Measurements from ENCODE around the gene PLEKHF1.
"Not testable (repeated sequence)": the region's sequence is repeated elsewhere in the genome, so short reads cannot be mapped to it uniquely, and the experiment has no call there.

Gene PLEKHF1, protein sequence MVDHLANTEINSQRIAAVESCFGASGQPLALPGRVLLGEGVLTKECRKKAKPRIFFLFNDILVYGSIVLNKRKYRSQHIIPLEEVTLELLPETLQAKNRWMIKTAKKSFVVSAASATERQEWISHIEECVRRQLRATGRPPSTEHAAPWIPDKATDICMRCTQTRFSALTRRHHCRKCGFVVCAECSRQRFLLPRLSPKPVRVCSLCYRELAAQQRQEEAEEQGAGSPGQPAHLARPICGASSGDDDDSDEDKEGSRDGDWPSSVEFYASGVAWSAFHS

DNA sequence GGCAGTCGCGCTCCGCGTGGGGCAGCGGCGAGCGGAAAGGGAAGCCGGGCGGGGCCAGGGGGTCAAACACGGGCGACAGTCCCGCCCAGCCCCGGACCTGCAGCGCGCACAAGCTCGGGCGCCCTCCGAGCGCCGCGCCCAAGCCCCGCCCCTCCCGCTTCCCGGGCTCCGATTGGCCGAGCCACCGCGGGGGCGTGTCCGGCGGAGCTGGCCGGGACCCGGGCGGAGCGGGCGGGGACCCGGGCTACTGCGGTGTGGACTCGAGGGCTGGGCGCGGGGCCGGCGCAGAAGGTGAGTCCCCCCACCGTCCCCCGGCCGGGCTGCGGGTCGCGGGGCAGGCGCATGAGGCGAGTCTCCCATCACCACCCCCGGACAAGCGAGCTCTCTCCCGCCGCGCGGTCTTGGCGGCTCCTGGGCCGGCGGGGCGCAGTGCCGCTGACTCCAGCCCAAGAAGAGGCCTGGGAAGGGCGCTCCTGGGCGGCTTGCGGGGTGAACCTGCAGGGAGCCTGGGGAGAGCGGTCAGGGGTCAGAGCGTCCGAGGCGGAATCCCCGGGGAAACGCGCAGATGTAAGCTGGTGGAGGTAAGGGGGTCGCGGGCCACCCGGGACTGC lies at the start of gene PLEKHF1:
TSS of gene PLEKHF1 (plus strand) at position 247 of the 611 bp plus-strand sequence. CDS start 8,379 bp downstream, outside the sequence.
- no peaks in the 10 kb centered on the region for H3K9me3 Mint-ChIP-seq
- DNase-seq (peak; percentile 88 to 91), ATAC-seq (peak; percentile 81)
- peak within 1 kb of the TSS; percentile 69 to 74 for H3K27ac Mint-ChIP-seq
- H3K4me1 Mint-ChIP-seq: peaks cover 83% of the 10 kb centered on the region
- H3K4me3 Mint-ChIP-seq: peak within 1 kb of the TSS; percentile 84 to 92
- H3K27me3 Mint-ChIP-seq: no peaks in the 10 kb centered on the region

GRCh38 chr19:29615891-29616425 lies 49.3 kb upstream of the PLEKHF1 start:
- no peak overlapping the region for H3K4me3 Mint-ChIP-seq
- H3K27me3 Mint-ChIP-seq: no peaks in the 10 kb centered on the region
- peaks cover 28% of the 10 kb centered on the region for H3K4me1 Mint-ChIP-seq
- H3K9me3 Mint-ChIP-seq: no peaks in the 10 kb centered on the region
- peak overlapping the region; percentile 33 to 93 for H3K27ac Mint-ChIP-seq
- ATAC-seq (no peak), DNase-seq (no peak)

DNA sequence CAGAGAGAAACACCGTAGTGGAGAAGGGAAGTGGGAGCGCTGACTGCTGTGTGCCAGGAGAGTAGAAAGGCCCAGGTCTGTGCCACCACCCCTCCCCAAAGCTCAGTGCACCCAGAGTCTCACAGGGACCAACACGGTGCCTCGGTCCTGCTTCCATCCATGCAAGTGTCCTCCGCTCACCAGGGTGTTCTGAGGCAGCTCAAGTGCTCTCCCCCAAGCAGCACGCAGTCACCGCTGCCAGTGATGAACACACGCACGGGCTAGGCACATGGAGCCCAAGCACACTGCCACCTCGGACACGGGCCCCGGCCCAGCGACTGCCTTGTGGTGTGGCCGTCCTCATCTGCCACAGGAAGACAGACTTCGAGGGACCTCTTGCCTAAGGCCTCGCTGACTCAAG lies 48.7 kb upstream of the PLEKHF1 start:
- H3K27me3 Mint-ChIP-seq: no peaks in the 10 kb centered on the region
- H3K27ac Mint-ChIP-seq: no peak overlapping the region
- DNase-seq (no peak), ATAC-seq (no peak)
- no peaks in the 10 kb centered on the region for H3K9me3 Mint-ChIP-seq
- H3K4me3 Mint-ChIP-seq: no peak overlapping the region
- H3K4me1 Mint-ChIP-seq: peaks cover 28% of the 10 kb centered on the region

DNA sequence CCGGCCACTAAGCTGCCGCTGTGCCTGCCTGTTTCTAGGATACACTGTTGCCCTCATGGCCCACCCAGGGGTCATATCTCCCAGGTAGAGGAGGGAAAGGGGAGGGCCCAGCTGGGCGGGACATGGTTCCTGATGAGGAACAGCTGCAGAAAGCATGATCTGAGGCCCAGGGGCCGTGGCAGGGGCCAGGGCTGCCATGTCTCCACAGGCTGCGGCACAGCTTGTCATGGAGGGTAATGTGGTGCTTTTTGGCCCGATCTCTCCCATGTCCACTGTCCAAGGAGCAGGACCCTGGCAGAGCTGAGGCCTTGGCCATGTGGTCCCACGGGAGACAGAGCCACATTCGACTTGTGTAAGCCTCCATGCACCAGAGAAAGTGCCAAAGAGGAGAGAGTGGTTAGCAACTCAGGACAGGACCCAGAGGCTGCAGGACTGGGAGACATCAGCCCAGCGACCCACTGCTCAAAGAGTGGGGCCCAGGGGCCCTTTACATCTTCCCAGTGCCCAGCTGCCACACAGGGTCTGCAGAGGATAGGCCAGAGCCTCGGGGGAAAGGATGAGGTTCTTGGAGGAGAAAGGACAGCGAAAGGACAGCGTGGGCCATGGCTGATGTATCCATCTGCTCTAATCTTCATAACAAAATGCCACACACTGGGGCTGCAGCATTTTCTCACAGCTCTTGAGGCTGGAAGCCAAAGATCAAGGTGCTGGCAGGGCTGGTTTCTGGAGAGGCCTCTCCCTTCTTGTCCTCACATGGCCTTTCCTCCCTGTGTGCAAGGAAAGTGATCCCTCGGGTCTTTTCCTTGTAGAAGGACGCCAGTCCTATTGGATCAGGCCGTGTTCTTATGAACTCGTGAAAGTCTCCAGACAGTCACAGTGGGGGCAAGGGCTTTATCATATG lies 47.6 kb upstream of the PLEKHF1 start:
- peaks cover 38% of the 10 kb centered on the region for H3K4me1 Mint-ChIP-seq
- no peak for DNase-seq
- H3K27ac Mint-ChIP-seq: peak overlapping the region in 1 of 2 donors; percentile 72
- H3K9me3 Mint-ChIP-seq: no peaks in the 10 kb centered on the region
- no peaks in the 10 kb centered on the region for H3K27me3 Mint-ChIP-seq
- ATAC-seq: no peak
- H3K4me3 Mint-ChIP-seq: no peak overlapping the region

- H3K4me3 Mint-ChIP-seq: no peak overlapping the region
- H3K27ac Mint-ChIP-seq: peak overlapping the region in 1 of 2 donors; percentile 30
- ATAC-seq (no peak), DNase-seq (no peak)
- H3K4me1 Mint-ChIP-seq: peaks cover 46% of the 10 kb centered on the region
- H3K9me3 Mint-ChIP-seq: no peaks in the 10 kb centered on the region
- H3K27me3 Mint-ChIP-seq: no peaks in the 10 kb centered on the region
Observed at GRCh38 chr19:29618434-29618833, 46.8 kb upstream of the PLEKHF1 start.

- Mint-ChIP-seq H3K27me3 (no peaks in the 10 kb centered on the region), H3K9me3 (no peaks in the 10 kb centered on the region), H3K4me1 (peaks cover 50% of the 10 kb centered on the region), H3K4me3 (no peak overlapping the region), H3K27ac (no peak overlapping the region)
- DNase-seq (no peak), ATAC-seq (no peak)
Observed at GRCh38 chr19:29618871-29619270, 46.4 kb upstream of the PLEKHF1 start.

DNA sequence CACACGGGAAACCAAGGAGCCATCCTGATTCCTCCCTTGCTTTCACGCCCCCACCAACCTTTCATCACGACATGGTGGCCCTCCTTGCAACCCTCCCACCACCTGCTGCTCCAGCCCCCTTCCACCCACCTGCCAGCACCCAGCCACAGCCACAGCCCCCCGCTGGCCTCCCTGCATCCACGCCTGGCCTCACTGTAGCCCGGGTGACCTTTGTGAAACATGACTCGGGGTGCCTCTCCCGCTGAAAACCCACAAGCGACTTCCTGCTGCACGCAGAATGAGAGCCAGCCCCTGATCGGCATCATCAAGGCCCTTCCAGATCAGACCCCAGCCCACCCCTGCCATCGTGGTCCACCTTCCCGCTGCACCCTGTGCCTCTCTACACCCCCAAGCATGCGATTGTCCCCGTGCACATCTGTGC lies 44.3 kb upstream of the PLEKHF1 start:
- ATAC-seq: peak; percentile 48
- peak overlapping the region; percentile 53 to 78 for H3K4me3 Mint-ChIP-seq
- H3K27ac Mint-ChIP-seq: peak overlapping the region; percentile 8 to 67
- no peaks in the 10 kb centered on the region for H3K27me3 Mint-ChIP-seq
- no peaks in the 10 kb centered on the region for H3K9me3 Mint-ChIP-seq
- DNase-seq: peak; percentile 28 to 58
- peaks cover 66% of the 10 kb centered on the region for H3K4me1 Mint-ChIP-seq

DNA sequence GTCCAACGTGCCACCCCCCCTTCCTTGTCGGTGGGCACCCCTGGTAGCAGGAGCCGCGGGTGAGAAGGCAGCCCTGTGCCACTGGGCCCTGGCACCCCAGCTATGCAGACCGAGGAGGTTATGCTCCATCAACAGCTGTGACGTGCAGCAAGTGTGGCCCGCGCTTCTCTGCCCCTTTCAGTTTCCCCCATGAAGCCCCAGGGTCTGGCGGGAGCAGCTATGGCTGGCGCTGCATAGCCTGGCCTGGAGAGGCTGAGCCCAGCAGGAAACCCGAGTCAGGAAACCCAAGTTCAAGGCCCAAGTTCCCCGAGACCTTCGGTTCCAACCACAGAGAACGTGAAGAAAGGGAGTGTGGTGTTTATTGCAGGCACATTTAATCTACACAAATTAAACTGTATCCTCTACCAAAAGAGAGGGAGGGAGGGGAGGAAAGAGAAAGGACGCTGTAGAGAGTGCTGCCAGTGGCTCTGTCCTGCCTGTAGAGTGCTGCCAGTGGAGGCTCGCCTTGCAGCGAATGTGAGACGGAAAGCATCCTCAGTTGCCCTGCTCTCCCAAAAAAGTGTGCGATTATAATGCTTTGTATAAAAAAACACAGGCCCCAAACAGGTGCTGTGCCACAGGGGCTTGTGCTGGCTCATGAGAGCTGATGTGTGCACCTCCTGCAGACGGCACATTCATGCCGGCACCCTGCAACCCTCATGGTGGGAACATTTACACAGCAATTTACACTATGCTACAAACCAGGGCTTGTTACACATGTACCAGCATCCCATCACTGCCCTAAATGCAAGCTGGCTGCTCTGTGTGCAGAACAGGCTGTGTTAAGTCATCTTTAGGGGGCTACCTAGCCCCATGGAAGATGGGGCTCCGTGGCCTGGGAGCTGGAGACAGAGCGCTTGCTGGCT lies 42.8 kb upstream of the PLEKHF1 start:
- Mint-ChIP-seq H3K4me1 (peaks cover 69% of the 10 kb centered on the region), H3K27me3 (no peaks in the 10 kb centered on the region), H3K27ac (peak overlapping the region in 1 of 2 donors; percentile 77), H3K4me3 (peak overlapping the region; percentile 53 to 78), H3K9me3 (no peaks in the 10 kb centered on the region)
- ATAC-seq (peak; percentile 76), DNase-seq (peak; percentile 42 to 53)

GRCh38 chr19:29623726-29624488 lies 41.4 kb upstream of the PLEKHF1 start:
- Mint-ChIP-seq H3K27me3 (no peaks in the 10 kb centered on the region), H3K4me3 (peak overlapping the region; percentile 61 to 84), H3K4me1 (peaks cover 75% of the 10 kb centered on the region), H3K9me3 (no peaks in the 10 kb centered on the region), H3K27ac (peak overlapping the region; percentile 73 to 83)
- ATAC-seq: peak; percentile 81
- peak; percentile 38 to 57 for DNase-seq

DNA sequence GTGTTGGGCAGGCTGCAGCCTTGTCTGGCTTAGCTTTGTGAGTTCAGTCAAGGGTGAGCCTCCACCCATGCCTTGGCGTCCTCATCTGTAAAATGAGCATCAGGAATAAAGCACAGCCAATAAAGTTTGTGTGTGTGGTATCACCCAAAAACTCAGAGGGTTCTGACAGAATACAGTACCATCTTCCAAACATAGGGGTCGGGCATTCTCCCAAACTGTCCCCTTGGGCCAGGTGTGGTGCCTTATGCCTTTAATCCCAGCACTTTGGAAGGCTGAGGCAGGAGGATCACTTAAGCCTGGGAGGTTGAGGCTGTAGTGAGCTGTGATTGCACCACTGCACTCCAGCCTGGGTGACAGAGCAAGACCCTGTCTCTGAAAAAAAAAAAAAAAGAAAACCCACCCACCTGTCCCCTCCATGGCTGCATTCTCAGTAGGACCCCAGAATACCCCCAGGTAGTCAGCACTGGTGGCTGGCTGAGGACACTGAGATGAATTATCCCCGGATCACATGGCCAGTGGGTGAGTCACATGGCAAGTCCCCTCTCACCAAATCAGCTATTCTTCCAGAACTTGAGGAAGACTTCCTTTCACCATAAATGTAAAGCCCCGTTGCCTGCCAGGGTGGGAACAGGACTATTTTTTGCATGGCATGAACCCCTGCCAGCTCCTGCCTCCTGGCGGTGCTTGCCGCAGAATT lies 40.6 kb upstream of the PLEKHF1 start:
- ATAC-seq: no peak
- peaks cover 74% of the 10 kb centered on the region for H3K4me1 Mint-ChIP-seq
- no peaks in the 10 kb centered on the region for H3K9me3 Mint-ChIP-seq
- no peaks in the 10 kb centered on the region for H3K27me3 Mint-ChIP-seq
- H3K4me3 Mint-ChIP-seq: peak overlapping the region in 1 of 2 donors; percentile 84
- H3K27ac Mint-ChIP-seq: no peak overlapping the region
- DNase-seq: no peak

GRCh38 chr19:29625186-29625651 lies 40.0 kb upstream of the PLEKHF1 start:
- ATAC-seq: no peak

GRCh38 chr19:29626386-29626785 lies 38.9 kb upstream of the PLEKHF1 start:
- Mint-ChIP-seq H3K4me3 (no peak overlapping the region), H3K27ac (peak overlapping the region in 1 of 2 donors; percentile 39), H3K27me3 (no peaks in the 10 kb centered on the region), H3K4me1 (peaks cover 57% of the 10 kb centered on the region), H3K9me3 (no peaks in the 10 kb centered on the region)
- DNase-seq (no peak), ATAC-seq (no peak)

More at GRCh38 chr19:29625186-29625651, 40.0 kb upstream of the PLEKHF1 start:
- no peak for DNase-seq
- Mint-ChIP-seq H3K4me3 (no peak overlapping the region), H3K27me3 (no peaks in the 10 kb centered on the region), H3K4me1 (peaks cover 69% of the 10 kb centered on the region), H3K27ac (no peak overlapping the region), H3K9me3 (no peaks in the 10 kb centered on the region)

- ATAC-seq, H3K9me3 Mint-ChIP-seq, H3K27ac Mint-ChIP-seq, H3K4me3 Mint-ChIP-seq, H3K27me3 Mint-ChIP-seq, DNase-seq: not testable (repeated sequence)
- peaks cover 52% of the 10 kb centered on the region for H3K4me1 Mint-ChIP-seq
Observed at GRCh38 chr19:29626832-29627231, 38.4 kb upstream of the PLEKHF1 start.
